GM20000 (cell line): ENCODE results near the gene ZNRD2.

Source experiments
- DNase-seq: peaks from one replicate; pipeline ENCODE4 v3.0.0; 2012; ENCODE audit warnings: low spot score
- TF ChIP-seq, protein P1 (sequence below): IDR thresholded peaks from 2 replicates; pipeline ENCODE4 v1.5.1; 2012; ENCODE audit warnings: mild to moderate bottlenecking, control low read depth; ENCODE audit errors: extremely low read depth, missing control alignments

The ZNRD2 gene

DNA sequence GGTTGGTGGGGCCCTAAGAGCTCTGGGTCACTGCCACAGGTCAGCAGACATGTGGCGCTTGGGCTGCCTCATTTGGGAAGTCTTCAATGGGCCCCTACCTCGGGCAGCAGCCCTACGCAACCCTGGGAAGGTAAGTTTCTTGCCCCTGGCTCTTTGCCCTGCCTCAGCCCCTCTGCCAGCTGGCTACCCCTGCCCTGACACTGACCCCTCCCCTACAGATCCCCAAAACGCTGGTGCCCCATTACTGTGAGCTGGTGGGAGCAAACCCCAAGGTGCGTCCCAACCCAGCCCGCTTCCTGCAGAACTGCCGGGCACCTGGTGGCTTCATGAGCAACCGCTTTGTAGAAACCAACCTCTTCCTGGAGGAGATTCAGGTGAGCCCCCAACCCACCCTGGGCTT, 43.5 kb upstream of the ZNRD2 start:
- DNase-seq = no peak
- TF ChIP-seq, protein P1, sequence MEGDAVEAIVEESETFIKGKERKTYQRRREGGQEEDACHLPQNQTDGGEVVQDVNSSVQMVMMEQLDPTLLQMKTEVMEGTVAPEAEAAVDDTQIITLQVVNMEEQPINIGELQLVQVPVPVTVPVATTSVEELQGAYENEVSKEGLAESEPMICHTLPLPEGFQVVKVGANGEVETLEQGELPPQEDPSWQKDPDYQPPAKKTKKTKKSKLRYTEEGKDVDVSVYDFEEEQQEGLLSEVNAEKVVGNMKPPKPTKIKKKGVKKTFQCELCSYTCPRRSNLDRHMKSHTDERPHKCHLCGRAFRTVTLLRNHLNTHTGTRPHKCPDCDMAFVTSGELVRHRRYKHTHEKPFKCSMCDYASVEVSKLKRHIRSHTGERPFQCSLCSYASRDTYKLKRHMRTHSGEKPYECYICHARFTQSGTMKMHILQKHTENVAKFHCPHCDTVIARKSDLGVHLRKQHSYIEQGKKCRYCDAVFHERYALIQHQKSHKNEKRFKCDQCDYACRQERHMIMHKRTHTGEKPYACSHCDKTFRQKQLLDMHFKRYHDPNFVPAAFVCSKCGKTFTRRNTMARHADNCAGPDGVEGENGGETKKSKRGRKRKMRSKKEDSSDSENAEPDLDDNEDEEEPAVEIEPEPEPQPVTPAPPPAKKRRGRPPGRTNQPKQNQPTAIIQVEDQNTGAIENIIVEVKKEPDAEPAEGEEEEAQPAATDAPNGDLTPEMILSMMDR = no peak

DNA sequence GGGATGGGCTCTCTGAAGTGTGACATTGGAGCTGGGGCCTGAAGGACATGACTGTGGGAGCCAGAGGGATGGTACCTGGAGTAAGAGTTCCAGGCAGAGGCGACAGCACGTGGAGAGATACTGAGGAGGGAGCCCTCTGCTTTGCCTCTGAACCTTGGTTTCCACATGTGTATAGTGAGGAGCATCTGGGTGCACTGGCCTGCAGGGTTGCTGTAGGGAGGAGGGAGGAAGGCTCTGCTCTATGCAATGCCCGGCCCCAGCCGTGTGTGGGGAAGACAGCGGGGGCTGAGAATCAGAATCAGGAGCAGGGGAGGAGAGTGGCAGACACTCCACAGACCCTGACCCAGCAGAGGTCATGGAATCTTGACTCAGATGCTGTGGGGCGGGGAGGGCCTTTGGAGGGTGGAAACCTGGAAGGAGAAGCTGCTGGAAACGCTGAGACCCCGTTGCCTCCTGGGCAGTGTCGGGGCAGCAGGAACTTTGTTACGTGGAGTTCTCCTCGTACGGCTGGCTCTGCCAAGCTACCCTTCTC, 41.4 kb upstream of the ZNRD2 start:
- DNase-seq = no peak
- TF ChIP-seq, protein P1 = no peak

DNA sequence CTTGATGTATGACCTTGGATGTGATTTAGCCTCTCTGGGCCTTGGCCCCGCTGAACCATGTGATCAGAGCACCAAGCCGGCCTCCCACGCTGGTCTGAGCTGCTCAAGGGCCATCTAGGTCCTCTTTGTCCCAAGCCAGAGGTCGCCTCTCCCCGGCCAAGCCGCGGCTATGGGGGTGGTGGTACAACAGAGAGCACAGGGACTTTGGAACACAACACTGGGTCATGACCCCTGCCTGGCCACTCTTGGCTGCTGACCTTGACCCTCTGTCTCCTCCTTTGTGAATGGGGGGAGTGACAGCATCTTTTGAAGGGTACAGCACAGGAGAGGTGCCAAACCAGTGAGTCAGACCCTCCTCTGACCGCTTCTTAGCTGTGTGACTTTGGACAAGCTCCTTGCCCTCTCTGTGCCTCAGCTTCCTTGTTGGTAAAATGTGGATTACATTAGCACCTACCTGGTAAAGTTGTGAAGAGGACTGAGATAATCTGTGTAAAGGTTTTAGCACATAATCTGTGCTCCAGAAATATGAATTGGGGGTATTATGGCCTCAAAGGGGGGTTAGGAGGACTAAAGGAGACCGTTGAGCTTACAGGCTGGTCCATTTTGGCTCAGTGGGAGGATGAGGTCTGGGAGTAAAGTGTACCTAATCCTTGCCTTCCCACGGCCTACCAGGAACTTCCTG, 40.7 kb upstream of the ZNRD2 start:
- DNase-seq = no peak
- TF ChIP-seq, protein P1 = no peak

DNA sequence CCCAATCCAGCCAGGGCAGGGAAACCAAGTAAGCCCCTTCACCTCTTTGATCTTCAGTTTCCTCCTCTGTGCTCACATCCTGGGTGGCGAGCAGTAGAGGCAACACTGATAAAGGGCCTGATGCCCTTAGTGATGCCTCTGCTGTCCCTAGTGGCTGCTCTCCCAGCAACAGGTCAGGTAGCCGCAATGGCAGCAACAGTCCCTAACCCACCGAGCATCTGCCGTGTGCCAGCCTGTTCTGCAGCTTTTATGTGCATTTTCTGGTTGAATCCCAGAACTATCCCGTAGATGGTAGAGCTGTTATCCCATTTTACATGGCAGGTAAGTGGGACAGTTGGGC, 40.1 kb upstream of the ZNRD2 start:
- DNase-seq = no peak
- TF ChIP-seq, protein P1 = no peak

DNA sequence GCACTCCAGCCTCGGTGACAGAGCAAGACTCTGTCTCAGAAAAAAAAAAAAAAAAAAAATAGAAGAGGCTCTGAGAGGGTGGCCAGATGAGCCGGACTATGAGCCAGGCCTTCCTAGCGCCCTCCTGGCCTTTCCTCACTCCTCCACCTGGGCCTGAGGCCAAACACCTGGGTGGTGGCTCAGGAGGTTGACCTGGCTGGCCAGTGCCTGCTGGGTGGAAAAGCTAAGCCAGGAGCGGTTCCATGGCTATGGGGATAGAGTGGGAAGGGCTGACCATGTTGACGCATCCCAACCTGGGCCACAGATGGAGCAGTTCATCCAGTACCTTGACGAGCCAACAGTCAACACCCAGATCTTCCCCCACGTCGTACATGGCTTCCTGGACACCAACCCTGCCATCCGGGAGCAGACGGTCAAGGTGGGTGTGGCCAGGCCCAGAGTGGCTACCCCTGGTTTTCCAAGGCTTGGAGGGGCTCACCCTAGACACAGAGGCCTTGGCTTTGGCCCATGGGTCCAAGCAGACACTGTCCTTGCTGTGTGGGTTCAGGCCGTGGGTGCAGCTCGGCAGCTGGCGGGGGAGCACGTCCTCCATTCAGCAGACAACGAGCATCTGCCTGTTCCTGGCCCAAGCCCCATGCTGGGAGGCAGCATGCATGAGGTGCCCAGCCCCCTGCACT, 37.8 kb upstream of the ZNRD2 start:
- no peak for DNase-seq
- TF ChIP-seq, protein P1 = no peak

DNA sequence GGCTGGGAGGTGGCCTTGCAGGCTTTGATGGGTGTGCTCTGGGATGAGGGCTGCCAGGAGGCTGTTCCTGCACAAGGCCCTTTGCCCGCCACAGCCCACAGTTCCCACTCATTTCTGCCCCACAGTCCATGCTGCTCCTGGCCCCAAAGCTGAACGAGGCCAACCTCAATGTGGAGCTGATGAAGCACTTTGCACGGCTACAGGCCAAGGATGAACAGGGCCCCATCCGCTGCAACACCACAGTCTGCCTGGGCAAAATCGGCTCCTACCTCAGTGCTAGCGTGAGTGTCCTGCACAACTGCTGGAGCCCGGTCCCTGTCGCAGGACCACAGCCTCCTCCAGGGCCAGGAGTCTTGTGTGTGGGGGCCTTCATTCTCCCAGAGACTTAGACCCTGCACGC, 35.2 kb upstream of the ZNRD2 start:
- DNase-seq = no peak
- TF ChIP-seq, protein P1 = no peak
